Breast epithelium (tissue), 3 donors: Measurements from ENCODE around the gene FNDC5.

ENCODE experiments used
- POLR2A ChIP-seq: fragments of 450-650 bp; IDR thresholded peaks from one replicate; pipeline ENCODE4 v1.6.1; 2016; ENCODE audit warnings: antibody characterized with exemption, mild to moderate bottlenecking, moderate library complexity
- POLR2AphosphoS5 ChIP-seq, 3 donors: sonication (generic); formaldehyde crosslinking; IDR thresholded peaks; one replicate each; pipeline ENCODE4 v1.6.1; 2017; ENCODE audit warnings: antibody characterized with exemption in 3 of 3
- TF ChIP-seq, protein P1 (sequence below), 3 donors: fragments of 450-650 bp; IDR thresholded peaks; one replicate each; pipeline ENCODE4 v1.5.1; 2016 to 2017; ENCODE audit warnings: antibody characterized with exemption in 3 of 3, mild to moderate bottlenecking in 3 of 3, moderate library complexity in 3 of 3

DNA sequence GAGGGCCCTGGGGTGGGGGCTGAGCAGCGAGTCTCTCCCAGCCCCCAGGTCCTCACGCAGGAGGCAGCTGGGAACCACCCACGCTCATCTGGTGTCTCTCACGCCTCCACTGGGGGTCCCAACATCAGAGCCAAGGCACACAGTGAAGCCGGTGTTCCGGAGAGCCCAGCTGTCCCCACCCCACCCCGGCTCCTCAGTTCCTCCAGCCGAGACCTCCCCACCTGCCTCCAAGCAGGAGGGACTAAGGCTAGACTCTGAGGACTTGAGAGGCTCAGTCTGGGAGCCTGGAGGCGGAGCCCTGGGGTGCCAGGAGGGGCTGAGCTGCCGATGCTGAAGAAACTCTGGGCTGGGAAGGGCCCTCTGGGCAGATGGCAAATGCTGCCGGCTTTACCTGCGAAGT lies 14.0 kb upstream of the FNDC5 start:
- TF ChIP-seq, protein P1, sequence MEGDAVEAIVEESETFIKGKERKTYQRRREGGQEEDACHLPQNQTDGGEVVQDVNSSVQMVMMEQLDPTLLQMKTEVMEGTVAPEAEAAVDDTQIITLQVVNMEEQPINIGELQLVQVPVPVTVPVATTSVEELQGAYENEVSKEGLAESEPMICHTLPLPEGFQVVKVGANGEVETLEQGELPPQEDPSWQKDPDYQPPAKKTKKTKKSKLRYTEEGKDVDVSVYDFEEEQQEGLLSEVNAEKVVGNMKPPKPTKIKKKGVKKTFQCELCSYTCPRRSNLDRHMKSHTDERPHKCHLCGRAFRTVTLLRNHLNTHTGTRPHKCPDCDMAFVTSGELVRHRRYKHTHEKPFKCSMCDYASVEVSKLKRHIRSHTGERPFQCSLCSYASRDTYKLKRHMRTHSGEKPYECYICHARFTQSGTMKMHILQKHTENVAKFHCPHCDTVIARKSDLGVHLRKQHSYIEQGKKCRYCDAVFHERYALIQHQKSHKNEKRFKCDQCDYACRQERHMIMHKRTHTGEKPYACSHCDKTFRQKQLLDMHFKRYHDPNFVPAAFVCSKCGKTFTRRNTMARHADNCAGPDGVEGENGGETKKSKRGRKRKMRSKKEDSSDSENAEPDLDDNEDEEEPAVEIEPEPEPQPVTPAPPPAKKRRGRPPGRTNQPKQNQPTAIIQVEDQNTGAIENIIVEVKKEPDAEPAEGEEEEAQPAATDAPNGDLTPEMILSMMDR (IDR thresholded peaks at IDR 0.05) = no peak
- TF ChIP-seq POLR2A (no peak), POLR2AphosphoS5 (IDR thresholded peaks at IDR 0.05) (no peak)
